A549 (cell line): Measurements from ENCODE around the gene CAMTA1. TPM values are rescaled to one million over a fixed set of nuclear protein-coding genes. Genes with fewer than 3 reads are reported as not detected.

Source experiments
- ATAC-seq, 2 experiments: fragments of 200-7000 bp in 1 of 2; fragments of >200 bp in 1 of 2; cut with Nextera tagmentation in 1 of 2; cut with Tn5 transposase in 1 of 2; 3 replicates each; pipeline versions ENCODE4 v1.8.0 to v1.9.1; 2018 to 2020; ENCODE audit warnings: mild to moderate bottlenecking in 1 of 2, moderate library complexity in 1 of 2
- CTCF ChIA-PET: fragments of 300-600 bp; sonication (Branson Sonifier 250); formaldehyde crosslinking; extraction: SDS; loops from one replicate; lab custom pipeline; 2021; ENCODE audit warnings: antibody characterized with exemption, inconsistent platforms; lab: Yijun Ruan, JAX
- POLR2A ChIA-PET: fragments of 350-600 bp; formaldehyde crosslinking; extraction: SDS; loops from one replicate; lab custom pipeline; 2021; ENCODE audit warnings: antibody characterized with exemption, inconsistent platforms; lab: Yijun Ruan, JAX
- DNase-seq, 2 experiments: peaks; one replicate each; pipeline versions ENCODE4 v3.0.0 to v3.0.0-alpha.2; 2011 to 2016; ENCODE audit warnings: low read depth in 1 of 2, low spot score in 1 of 2
- FAIRE-seq: peaks from 2 replicates; lab custom pipeline; 2011; peaks lifted over from hg19 to GRCh38; lab: Jason Lieb, UNC
- H3K27ac ChIP-seq, 2 experiments: fragments of >200 bp; sonication (Bioruptor Twin); formaldehyde crosslinking; 3 replicates each; pipeline ENCODE4 v1.5.1; 2016 to 2017
- H3K4me1 ChIP-seq: fragments of >200 bp; sonication (Bioruptor Twin); formaldehyde crosslinking; 3 replicates; pipeline ENCODE4 v1.6.1; 2016
- H3K4me2 ChIP-seq: fragments of >200 bp; sonication (Bioruptor Twin); formaldehyde crosslinking; 3 replicates; pipeline ENCODE4 v1.6.1; 2016
- H3K4me3 ChIP-seq: fragments of >200 bp; sonication (Bioruptor Twin); formaldehyde crosslinking; 3 replicates; pipeline ENCODE4 v1.5.1; 2016
- H3K9me3 ChIP-seq: fragments of >200 bp; sonication (Bioruptor Twin); formaldehyde crosslinking; 3 replicates; pipeline ENCODE4 v1.6.1; 2016
- CEBPB ChIP-seq, 2 experiments: fragments of >200 bp in 1 of 2; sonication (Bioruptor Twin) in 1 of 2; formaldehyde crosslinking in 1 of 2; IDR thresholded peaks; 2 replicates each; pipeline ENCODE4 v1.6.1; 2012 to 2016
- CHD2 ChIP-seq: fragments of 150-350 bp; IDR thresholded peaks from 2 replicates; pipeline ENCODE4 v1.6.1; 2014; ENCODE audit warnings: low read length; ENCODE audit not compliant: partially characterized antibody
- CHD4 ChIP-seq: fragments of 200-600 bp; sonication (generic); IDR thresholded peaks from 2 replicates; pipeline ENCODE4 v1.6.1; 2016; ENCODE audit warnings: antibody characterized with exemption, mild to moderate bottlenecking, borderline replicate concordance
- HEYL ChIP-seq: fragments of 250-450 bp; sonication (Bioruptor Pico); IDR thresholded peaks from 2 replicates; pipeline ENCODE4 v1.8.0; 2021; ENCODE audit warnings: mild to moderate bottlenecking, moderate library complexity
- HOXA7 ChIP-seq: fragments of 250-450 bp; sonication (Bioruptor Pico); IDR thresholded peaks from 2 replicates; pipeline ENCODE4 v1.5.0; 2020; ENCODE audit warnings: mild to moderate bottlenecking, moderate library complexity
- HOXB5 ChIP-seq: fragments of 250-450 bp; sonication (Bioruptor Pico); IDR thresholded peaks from 2 replicates; pipeline ENCODE4 v1.5.0; 2020; ENCODE audit warnings: mild to moderate bottlenecking, moderate library complexity
- JUNB ChIP-seq: fragments of >200 bp; sonication (Bioruptor Twin); formaldehyde crosslinking; IDR thresholded peaks from 2 replicates; pipeline ENCODE4 v1.6.1; 2016
- KDM1A ChIP-seq: fragments of 200-600 bp; sonication (generic); IDR thresholded peaks from 2 replicates; pipeline ENCODE4 v1.6.1; 2016; ENCODE audit warnings: low read depth, mild to moderate bottlenecking
- KDM5A ChIP-seq: fragments of 200-600 bp; sonication (generic); IDR thresholded peaks from 2 replicates; pipeline ENCODE4 v1.6.1; 2016; ENCODE audit warnings: antibody characterized with exemption, mild to moderate bottlenecking
- MYC ChIP-seq: IDR thresholded peaks from 2 replicates; pipeline ENCODE4 v1.6.1; 2012; ENCODE audit warnings: mild to moderate bottlenecking, inconsistent platforms, low read length, improper control_type of control experiment, borderline replicate concordance
- NFE2L2 ChIP-seq: fragments of 150-350 bp; conservative IDR thresholded peaks from 2 replicates; pipeline ENCODE4 v1.6.1; 2014; ENCODE audit warnings: low read length
- NR3C1 ChIP-seq: fragments of >200 bp; sonication (Bioruptor Twin); formaldehyde crosslinking; IDR thresholded peaks from 3 replicates; pipeline ENCODE4 v1.6.1; 2017
- PHF8 ChIP-seq: fragments of 200-600 bp; sonication (generic); IDR thresholded peaks from 2 replicates; pipeline ENCODE4 v1.6.1; 2016; ENCODE audit warnings: low read depth, mild to moderate bottlenecking, antibody characterized with exemption, moderate library complexity, borderline replicate concordance
- POLR2A ChIP-seq: IDR thresholded peaks from 2 replicates; pipeline ENCODE4 v1.6.1; 2012; ENCODE audit warnings: mild to moderate bottlenecking, low read length
- POLR2AphosphoS2 ChIP-seq: conservative IDR thresholded peaks from 2 replicates; pipeline ENCODE4 v1.6.1; 2012; ENCODE audit warnings: low read length, improper control_type of control experiment, inconsistent platforms
- RAD21 ChIP-seq, 2 experiments: fragments of >200 bp in 1 of 2; sonication (Bioruptor Twin) in 1 of 2; formaldehyde crosslinking in 1 of 2; IDR thresholded peaks in 1 of 2; conservative IDR thresholded peaks in 1 of 2; 2 replicates in 1 of 2; 3 replicates in 1 of 2; pipeline ENCODE4 v1.6.1; 2012 to 2018; ENCODE audit warnings: inconsistent platforms in 1 of 2
- RARB ChIP-seq: fragments of 250-450 bp; sonication (Bioruptor Pico); IDR thresholded peaks from 2 replicates; pipeline ENCODE4 v1.8.0; 2021; ENCODE audit warnings: mild to moderate bottlenecking, moderate library complexity
- SMC3 ChIP-seq: fragments of >200 bp; sonication (Bioruptor Twin); formaldehyde crosslinking; IDR thresholded peaks from 3 replicates; pipeline ENCODE4 v1.6.1; 2018; ENCODE audit warnings: inconsistent platforms
- SREBF2 ChIP-seq: fragments of 450-650 bp; IDR thresholded peaks from 2 replicates; pipeline ENCODE4 v1.6.1; 2014; ENCODE audit warnings: mild to moderate bottlenecking, moderate library complexity
- ZC3H11A ChIP-seq: fragments of 450-650 bp; IDR thresholded peaks from 2 replicates; pipeline ENCODE4 v1.6.1; 2014; ENCODE audit warnings: antibody characterized with exemption, mild to moderate bottlenecking
- ZSCAN20 ChIP-seq: fragments of 250-450 bp; sonication (Bioruptor Pico); IDR thresholded peaks from 2 replicates; pipeline ENCODE4 v1.8.0; 2022; ENCODE audit warnings: mild to moderate bottlenecking, moderate library complexity
- WGBS: methylation state at CpG from one replicate; pipeline ENCODE4 v1.1.6; 2017; ENCODE audit errors: missing lambda C conversion rate; 5-methylcytosine and 5-hydroxymethylcytosine counted together
- polyA plus RNA-seq, 4 experiments: library from polyadenylated mRNA; depleted of rRNA in 3 of 4; stranded (reverse); fragments of >200 nt; fragmentation: RNase III in 1 of 4; extraction: RNeasy Plus Mini Kit Qiagen cat#74134 plus additional on column Dnase treatment in 1 of 4; gene quantifications; 2 replicates in 3 of 4; 3 replicates in 1 of 4; pipeline ENCODE4 v1.2.3, GENCODE V29; 2011 to 2017
- TF ChIP-seq, protein P1 (sequence below): fragments of 200-600 bp; sonication (generic); IDR thresholded peaks from 2 replicates; pipeline ENCODE4 v1.6.1; 2016; ENCODE audit warnings: antibody characterized with exemption, mild to moderate bottlenecking, moderate library complexity
- TF ChIP-seq, protein P2 (sequence below): fragments of >200 bp; sonication (Bioruptor Twin); formaldehyde crosslinking; IDR thresholded peaks from 2 replicates; pipeline ENCODE4 v1.6.1; 2016
- TF ChIP-seq, protein P3 (sequence below): IDR thresholded peaks from 2 replicates; pipeline ENCODE4 v1.6.1; 2012; ENCODE audit warnings: low read depth, borderline replicate concordance
- TF ChIP-seq, protein P4 (sequence below): fragments of 250-450 bp; sonication (Bioruptor Pico); IDR thresholded peaks from 2 replicates; pipeline ENCODE4 v1.5.0; 2020; ENCODE audit warnings: low read depth, mild to moderate bottlenecking, moderate library complexity
- TF ChIP-seq, protein P5 (sequence below): fragments of >200 bp; sonication (Bioruptor Twin); formaldehyde crosslinking; IDR thresholded peaks from 3 replicates; pipeline ENCODE4 v1.5.1; 2016
- TF ChIP-seq, protein P6 (sequence below): fragments of 450-650 bp; IDR thresholded peaks from 2 replicates; pipeline ENCODE4 v1.6.1; 2014; ENCODE audit warnings: antibody characterized with exemption

The CAMTA1 gene
- polyA plus RNA-seq, 2 of the 4 experiments (the other 2 are of a cell fraction), result 58.8 to 75.0 TPM

DNA sequence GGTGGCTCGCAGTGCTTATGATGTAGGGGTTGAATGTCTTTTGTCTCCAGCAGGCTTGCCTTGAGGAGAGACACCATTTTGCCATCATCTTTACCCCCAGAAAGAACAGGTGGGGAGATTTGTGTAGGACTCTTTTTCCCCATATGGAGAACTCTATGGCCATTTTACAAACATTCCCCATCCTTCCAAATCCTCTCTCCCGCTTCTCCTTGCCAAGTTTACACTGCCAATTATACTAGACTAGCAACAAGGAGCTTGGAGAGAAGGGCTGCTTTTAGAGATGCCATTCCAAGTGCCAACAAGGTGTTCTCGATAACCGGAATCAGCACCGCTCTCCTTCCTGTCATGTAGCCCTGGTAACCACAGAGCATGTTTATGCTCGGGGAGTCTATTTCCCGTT is 233.1 kb downstream of the CAMTA1 start:
- TF ChIP-seq MYC, result no peak
- no peak for TF ChIP-seq JUNB
- TF ChIP-seq KDM5A, result no peak
- TF ChIP-seq, protein P1, sequence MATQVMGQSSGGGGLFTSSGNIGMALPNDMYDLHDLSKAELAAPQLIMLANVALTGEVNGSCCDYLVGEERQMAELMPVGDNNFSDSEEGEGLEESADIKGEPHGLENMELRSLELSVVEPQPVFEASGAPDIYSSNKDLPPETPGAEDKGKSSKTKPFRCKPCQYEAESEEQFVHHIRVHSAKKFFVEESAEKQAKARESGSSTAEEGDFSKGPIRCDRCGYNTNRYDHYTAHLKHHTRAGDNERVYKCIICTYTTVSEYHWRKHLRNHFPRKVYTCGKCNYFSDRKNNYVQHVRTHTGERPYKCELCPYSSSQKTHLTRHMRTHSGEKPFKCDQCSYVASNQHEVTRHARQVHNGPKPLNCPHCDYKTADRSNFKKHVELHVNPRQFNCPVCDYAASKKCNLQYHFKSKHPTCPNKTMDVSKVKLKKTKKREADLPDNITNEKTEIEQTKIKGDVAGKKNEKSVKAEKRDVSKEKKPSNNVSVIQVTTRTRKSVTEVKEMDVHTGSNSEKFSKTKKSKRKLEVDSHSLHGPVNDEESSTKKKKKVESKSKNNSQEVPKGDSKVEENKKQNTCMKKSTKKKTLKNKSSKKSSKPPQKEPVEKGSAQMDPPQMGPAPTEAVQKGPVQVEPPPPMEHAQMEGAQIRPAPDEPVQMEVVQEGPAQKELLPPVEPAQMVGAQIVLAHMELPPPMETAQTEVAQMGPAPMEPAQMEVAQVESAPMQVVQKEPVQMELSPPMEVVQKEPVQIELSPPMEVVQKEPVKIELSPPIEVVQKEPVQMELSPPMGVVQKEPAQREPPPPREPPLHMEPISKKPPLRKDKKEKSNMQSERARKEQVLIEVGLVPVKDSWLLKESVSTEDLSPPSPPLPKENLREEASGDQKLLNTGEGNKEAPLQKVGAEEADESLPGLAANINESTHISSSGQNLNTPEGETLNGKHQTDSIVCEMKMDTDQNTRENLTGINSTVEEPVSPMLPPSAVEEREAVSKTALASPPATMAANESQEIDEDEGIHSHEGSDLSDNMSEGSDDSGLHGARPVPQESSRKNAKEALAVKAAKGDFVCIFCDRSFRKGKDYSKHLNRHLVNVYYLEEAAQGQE, result no peak
- TF ChIP-seq HOXA7, result no peak
- TF ChIP-seq ZC3H11A, result no peak
- TF ChIP-seq, protein P2, sequence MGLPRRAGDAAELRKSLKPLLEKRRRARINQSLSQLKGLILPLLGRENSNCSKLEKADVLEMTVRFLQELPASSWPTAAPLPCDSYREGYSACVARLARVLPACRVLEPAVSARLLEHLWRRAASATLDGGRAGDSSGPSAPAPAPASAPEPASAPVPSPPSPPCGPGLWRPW, result no peak
- TF ChIP-seq SREBF2, result no peak
- no peak for TF ChIP-seq POLR2A
- TF ChIP-seq, protein P3, sequence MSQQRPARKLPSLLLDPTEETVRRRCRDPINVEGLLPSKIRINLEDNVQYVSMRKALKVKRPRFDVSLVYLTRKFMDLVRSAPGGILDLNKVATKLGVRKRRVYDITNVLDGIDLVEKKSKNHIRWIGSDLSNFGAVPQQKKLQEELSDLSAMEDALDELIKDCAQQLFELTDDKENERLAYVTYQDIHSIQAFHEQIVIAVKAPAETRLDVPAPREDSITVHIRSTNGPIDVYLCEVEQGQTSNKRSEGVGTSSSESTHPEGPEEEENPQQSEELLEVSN, result no peak
- no peak for TF ChIP-seq CHD4
- TF ChIP-seq KDM1A, result no peak
- TF ChIP-seq NR3C1, result no peak
- TF ChIP-seq CEBPB (IDR thresholded peaks at IDR 0.05), result no peak
- no peak for TF ChIP-seq ZSCAN20 (CRISPR knock-in tag)
- Histone ChIP-seq H3K4me2 (no peak overlapping the region), H3K4me3 (no peak overlapping the region), H3K4me1 (no peaks in the 10 kb centered on the region), H3K27ac (no peak overlapping the region), H3K9me3 (no peaks in the 10 kb centered on the region)
- POLR2A ChIA-PET, result no interaction called here
- DNase-seq (no peak), ATAC-seq (no peak), FAIRE-seq (no peak)
- WGBS, result 90% methylated on average over 7 of the region's 7 CpGs
- CTCF ChIA-PET, result no interaction called here

DNA sequence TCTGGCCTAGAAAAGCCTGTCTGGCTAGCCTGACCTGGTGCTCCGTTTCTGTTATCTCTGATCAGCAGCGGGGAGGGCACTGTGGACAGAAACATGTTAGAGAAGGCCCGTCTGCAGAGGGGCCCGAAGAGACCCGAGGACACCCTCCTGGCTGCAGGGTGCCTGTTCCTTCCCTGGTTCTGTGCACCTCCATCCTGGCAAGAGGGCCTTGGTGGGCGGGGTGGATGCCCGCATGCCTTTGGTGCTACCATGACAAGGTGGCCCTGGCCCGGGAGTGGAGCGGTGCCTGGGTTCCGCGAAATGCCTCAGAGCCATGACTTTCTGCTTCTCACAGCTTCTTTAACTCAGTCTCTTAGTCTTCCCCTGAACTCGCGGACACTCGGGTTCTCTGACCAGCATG is 233.6 kb downstream of the CAMTA1 start:
- Histone ChIP-seq H3K4me2 (no peak overlapping the region), H3K4me3 (no peak overlapping the region), H3K27ac (no peak overlapping the region), H3K4me1 (no peaks in the 10 kb centered on the region), H3K9me3 (no peaks in the 10 kb centered on the region)
- 97% methylated on average over 9 of the region's 14 CpGs for WGBS
- FAIRE-seq, result no peak
- ChIA-PET POLR2A (no interaction called here), CTCF (interaction anchor here (1.0 kb wide), 1 partner anchor 629 kb away, joined by 3 read pairs; no protein-coding TSS in a partner anchor)
- no peak for DNase-seq
- ATAC-seq, result no peak
- TF ChIP-seq POLR2AphosphoS2, result no peak
- TF ChIP-seq, protein P4, sequence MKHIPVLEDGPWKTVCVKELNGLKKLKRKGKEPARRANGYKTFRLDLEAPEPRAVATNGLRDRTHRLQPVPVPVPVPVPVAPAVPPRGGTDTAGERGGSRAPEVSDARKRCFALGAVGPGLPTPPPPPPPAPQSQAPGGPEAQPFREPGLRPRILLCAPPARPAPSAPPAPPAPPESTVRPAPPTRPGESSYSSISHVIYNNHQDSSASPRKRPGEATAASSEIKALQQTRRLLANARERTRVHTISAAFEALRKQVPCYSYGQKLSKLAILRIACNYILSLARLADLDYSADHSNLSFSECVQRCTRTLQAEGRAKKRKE (CRISPR knock-in tag), result no peak
- TF ChIP-seq, protein P5, sequence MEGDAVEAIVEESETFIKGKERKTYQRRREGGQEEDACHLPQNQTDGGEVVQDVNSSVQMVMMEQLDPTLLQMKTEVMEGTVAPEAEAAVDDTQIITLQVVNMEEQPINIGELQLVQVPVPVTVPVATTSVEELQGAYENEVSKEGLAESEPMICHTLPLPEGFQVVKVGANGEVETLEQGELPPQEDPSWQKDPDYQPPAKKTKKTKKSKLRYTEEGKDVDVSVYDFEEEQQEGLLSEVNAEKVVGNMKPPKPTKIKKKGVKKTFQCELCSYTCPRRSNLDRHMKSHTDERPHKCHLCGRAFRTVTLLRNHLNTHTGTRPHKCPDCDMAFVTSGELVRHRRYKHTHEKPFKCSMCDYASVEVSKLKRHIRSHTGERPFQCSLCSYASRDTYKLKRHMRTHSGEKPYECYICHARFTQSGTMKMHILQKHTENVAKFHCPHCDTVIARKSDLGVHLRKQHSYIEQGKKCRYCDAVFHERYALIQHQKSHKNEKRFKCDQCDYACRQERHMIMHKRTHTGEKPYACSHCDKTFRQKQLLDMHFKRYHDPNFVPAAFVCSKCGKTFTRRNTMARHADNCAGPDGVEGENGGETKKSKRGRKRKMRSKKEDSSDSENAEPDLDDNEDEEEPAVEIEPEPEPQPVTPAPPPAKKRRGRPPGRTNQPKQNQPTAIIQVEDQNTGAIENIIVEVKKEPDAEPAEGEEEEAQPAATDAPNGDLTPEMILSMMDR, result no peak
- no peak for TF ChIP-seq CHD2
- TF ChIP-seq SMC3, result no peak
- TF ChIP-seq, protein P1, result no peak
- TF ChIP-seq CHD4, result no peak
- TF ChIP-seq RARB (CRISPR knock-in tag), result no peak
- TF ChIP-seq KDM5A, result no peak
- TF ChIP-seq PHF8, result no peak
- TF ChIP-seq NFE2L2, result no peak
- TF ChIP-seq, protein P6, sequence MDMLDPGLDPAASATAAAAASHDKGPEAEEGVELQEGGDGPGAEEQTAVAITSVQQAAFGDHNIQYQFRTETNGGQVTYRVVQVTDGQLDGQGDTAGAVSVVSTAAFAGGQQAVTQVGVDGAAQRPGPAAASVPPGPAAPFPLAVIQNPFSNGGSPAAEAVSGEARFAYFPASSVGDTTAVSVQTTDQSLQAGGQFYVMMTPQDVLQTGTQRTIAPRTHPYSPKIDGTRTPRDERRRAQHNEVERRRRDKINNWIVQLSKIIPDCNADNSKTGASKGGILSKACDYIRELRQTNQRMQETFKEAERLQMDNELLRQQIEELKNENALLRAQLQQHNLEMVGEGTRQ, result no peak
- no peak for TF ChIP-seq HOXA7
- TF ChIP-seq RAD21 (conservative IDR thresholded peaks at IDR 0.05 in 1 of 2, IDR thresholded peaks at IDR 0.05 in 1 of 2), result no peak
- TF ChIP-seq HEYL (CRISPR knock-in tag), result no peak
- TF ChIP-seq ZC3H11A, result no peak
- TF ChIP-seq HOXB5 (CRISPR knock-in tag), result no peak
